SU-DHL-6 (cell line): ENCODE measurements around the gene KDM3A.

Experiments
- H2AFZ ChIP-seq: fragments of 200-600 bp; sonication (generic); 2 replicates; pipeline ENCODE4 v1.6.1; 2014; ENCODE audit warnings: low read depth, mild to moderate bottlenecking, moderate library complexity, mixed read lengths, antibody characterized with exemption, low read length; ENCODE audit not compliant: severe bottlenecking
- H3F3A ChIP-seq: fragments of 200-600 bp; shearing (Covaris generic); 2 replicates; pipeline ENCODE4 v1.6.0; 2016; ENCODE audit warnings: antibody characterized with exemption, mild to moderate bottlenecking; ENCODE audit not compliant: insufficient read depth
- H3K27ac ChIP-seq: fragments of 200-600 bp; sonication (generic); 2 replicates; pipeline ENCODE4 v1.5.1; 2016; ENCODE audit warnings: low read depth, mild to moderate bottlenecking, low read length, moderate library complexity, mixed read lengths
- H3K27me3 ChIP-seq: fragments of 200-600 bp; sonication (generic), shearing (Covaris generic); 2 replicates; pipeline ENCODE4 v1.6.0; 2014; ENCODE audit warnings: mild to moderate bottlenecking, low read length
- H3K36me3 ChIP-seq: fragments of 200-600 bp; sonication (generic); 2 replicates; pipeline ENCODE4 v1.6.1; 2014; ENCODE audit warnings: mild to moderate bottlenecking, low read length, mixed read lengths
- H3K4me2 ChIP-seq: fragments of 300-600, 200-600 bp; shearing (Covaris generic), sonication (generic); 2 replicates; pipeline ENCODE4 v1.6.0; 2014; ENCODE audit warnings: low read length, low read depth, mild to moderate bottlenecking; ENCODE audit not compliant: poor library complexity, severe bottlenecking
- H3K4me3 ChIP-seq: fragments of 200-600 bp; sonication (generic); 2 replicates; pipeline ENCODE4 v1.5.1; 2014; ENCODE audit warnings: antibody characterized with exemption, low read length, mild to moderate bottlenecking, mixed read lengths; ENCODE audit not compliant: insufficient read depth, poor library complexity, severe bottlenecking
- H3K79me2 ChIP-seq: fragments of 200-600 bp; sonication (generic); 2 replicates; pipeline ENCODE4 v1.6.1; 2014; ENCODE audit warnings: mild to moderate bottlenecking, low read length, moderate library complexity; ENCODE audit not compliant: insufficient read depth
- H3K9ac ChIP-seq: fragments of 200-600 bp; sonication (generic); 2 replicates; pipeline ENCODE4 v1.7.0; 2014; ENCODE audit warnings: mild to moderate bottlenecking, low read length
- H3K9me2 ChIP-seq: fragments of 200-600 bp; sonication (generic); replicated peaks from 2 replicates; pipeline ENCODE4 v1.6.1; 2014; ENCODE audit warnings: low read length; ENCODE audit not compliant: insufficient read depth
- H3K9me3 ChIP-seq: fragments of 200-600 bp; sonication (generic); 2 replicates; pipeline ENCODE4 v1.6.1; 2014; ENCODE audit warnings: low read length, mixed read lengths; ENCODE audit not compliant: insufficient read depth
- H4K20me1 ChIP-seq: fragments of 200-600 bp; sonication (generic); 2 replicates; pipeline ENCODE4 v1.6.1; 2014; ENCODE audit warnings: low read depth, mild to moderate bottlenecking, antibody characterized with exemption, low read length, moderate library complexity, mixed read lengths
- CTCF ChIP-seq: fragments of 200-600 bp; sonication (generic); IDR thresholded peaks from one replicate; pipeline ENCODE4 v1.5.1; 2017; ENCODE audit warnings: antibody characterized with exemption, mild to moderate bottlenecking, low read length, moderate library complexity; ENCODE audit not compliant: insufficient read depth, poor library complexity, severe bottlenecking
- EZH2phosphoT487 ChIP-seq: fragments of 200-600 bp; sonication (generic), shearing (Covaris generic); conservative IDR thresholded peaks from 2 replicates; pipeline ENCODE4 v1.6.1; 2018; ENCODE audit warnings: mild to moderate bottlenecking, antibody characterized with exemption, low read length, moderate library complexity, mixed read lengths

Gene KDM3A

GRCh38 chr2:86429335-86429734, 11.8 kb upstream of the KDM3A start:
- no peak overlapping the region for H3K4me3 ChIP-seq
- no peak overlapping the region for H3K9ac ChIP-seq
- no peak overlapping the region for H2AFZ ChIP-seq
- H3K27ac ChIP-seq = no peak overlapping the region
- H3K79me2 ChIP-seq = no peaks in the 10 kb centered on the region
- no peaks in the 10 kb centered on the region for H3K9me2 ChIP-seq
- TF ChIP-seq CTCF (no peak), EZH2phosphoT487 (no peak)
- no peaks in the 10 kb centered on the region for H3F3A ChIP-seq
- H4K20me1 ChIP-seq = no peaks in the 10 kb centered on the region
- H3K4me2 ChIP-seq = no peak overlapping the region
- H3K36me3 ChIP-seq = no peaks in the 10 kb centered on the region
- no peaks in the 10 kb centered on the region for H3K27me3 ChIP-seq
- H3K9me3 ChIP-seq = no peaks in the 10 kb centered on the region

- Histone ChIP-seq H3K27me3 (no peaks in the 10 kb centered on the region), H3K9me2 (no peaks in the 10 kb centered on the region), H2AFZ (no peak overlapping the region), H3K9me3 (no peaks in the 10 kb centered on the region), H3K4me2 (no peak overlapping the region), H3K36me3 (no peaks in the 10 kb centered on the region), H3K4me3 (no peak overlapping the region), H3K79me2 (no peaks in the 10 kb centered on the region), H3F3A (no peaks in the 10 kb centered on the region), H3K9ac (no peak overlapping the region), H3K27ac (no peak overlapping the region), H4K20me1 (no peaks in the 10 kb centered on the region)
- TF ChIP-seq CTCF (no peak), EZH2phosphoT487 (no peak)
Observed at GRCh38 chr2:86430368-86430767, 10.8 kb upstream of the KDM3A start.

- H3K9me2 ChIP-seq = no peaks in the 10 kb centered on the region
- no peak overlapping the region for H3K4me2 ChIP-seq
- peaks cover 2% of the 10 kb centered on the region; the same call in 1 of the 2 replicates for H3K36me3 ChIP-seq
- H3K27me3 ChIP-seq = no peaks in the 10 kb centered on the region
- H4K20me1 ChIP-seq = no peaks in the 10 kb centered on the region
- H3K27ac ChIP-seq = no peak overlapping the region
- H2AFZ ChIP-seq = no peak overlapping the region
- TF ChIP-seq CTCF (no peak), EZH2phosphoT487 (no peak)
- H3K4me3 ChIP-seq = no peak overlapping the region
- no peaks in the 10 kb centered on the region for H3F3A ChIP-seq
- no peaks in the 10 kb centered on the region for H3K9me3 ChIP-seq
- no peak overlapping the region for H3K9ac ChIP-seq
- H3K79me2 ChIP-seq = no peaks in the 10 kb centered on the region
Observed at GRCh38 chr2:86433137-86433536, 8.0 kb upstream of the KDM3A start.
